Erythroblast (primary cell): Measurements from ENCODE around the gene DCST2.

Experiments
- GATA1 ChIP-seq: IDR thresholded peaks from 2 replicates; pipeline ENCODE4 v1.6.1; 2011; ENCODE audit warnings: low read depth, mild to moderate bottlenecking, control low read depth, low read length, moderate library complexity
- POLR2A ChIP-seq: IDR thresholded peaks from 2 replicates; pipeline ENCODE4 v1.6.1; 2011; ENCODE audit warnings: mild to moderate bottlenecking, low read length

DNA sequence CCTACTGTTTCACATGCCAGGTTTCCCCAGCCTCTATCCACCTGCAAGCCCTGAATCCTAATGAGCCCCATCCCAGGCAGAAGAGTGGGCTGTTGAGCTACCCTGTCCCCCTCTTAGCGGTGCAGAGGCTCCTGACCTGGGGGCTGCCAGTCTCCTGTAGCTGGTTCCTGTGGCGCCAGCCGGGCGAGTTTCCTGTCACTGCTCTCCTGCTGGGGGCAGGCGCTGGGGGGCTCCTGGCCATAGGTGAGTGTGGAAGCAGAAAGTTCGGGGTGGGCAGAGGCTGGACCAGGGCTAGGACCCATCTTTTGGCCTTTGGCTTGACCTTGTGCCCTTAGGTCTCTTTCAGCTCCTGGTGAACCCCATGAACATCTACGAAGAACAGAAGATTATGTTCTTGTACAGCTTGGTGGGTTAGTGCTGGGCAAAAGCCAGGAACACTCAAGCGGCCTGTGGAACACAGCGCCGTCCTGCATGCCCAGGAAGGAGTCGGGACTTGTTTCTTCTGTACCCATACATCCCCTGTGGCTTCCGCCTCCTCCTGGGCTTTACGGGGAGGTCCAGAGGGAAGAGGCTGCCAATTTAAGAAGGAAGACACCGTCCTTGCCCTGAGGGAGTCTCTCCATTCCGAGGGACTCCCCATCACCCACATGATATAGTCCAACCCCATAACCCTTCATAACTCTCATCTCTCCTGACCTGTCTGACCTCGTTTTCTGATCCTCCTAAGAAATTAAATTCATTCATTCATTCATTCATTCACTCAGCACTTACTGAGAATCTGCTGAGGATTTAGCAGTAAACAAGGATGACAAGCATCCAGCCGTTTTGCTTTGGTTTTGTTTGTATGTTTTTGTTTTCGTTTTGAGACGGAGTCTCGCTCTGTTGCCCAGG lies 982 bp upstream of the DCST2 start:
- TF ChIP-seq POLR2A = no peak
- TF ChIP-seq GATA1 = no peak
